HepG2 (cell line): ENCODE measurements around the gene GDF2. TPM values are rescaled to one million over a fixed set of nuclear protein-coding genes. Genes with fewer than 3 reads are reported as not detected.

Experiments
- ATAC-seq: fragments of 200-7000 bp; cut with Tn5 transposase; 3 replicates; pipeline ENCODE4 v1.9.1; 2020; ENCODE audit warnings: mild to moderate bottlenecking, moderate library complexity
- BruUV-seq: library from RNA; stranded (reverse); fragments of 400-500 nt; replicated peaks from 2 replicates; lab custom pipeline; 2021; lab: Mats Ljungman, UMichigan
- CTCF ChIA-PET: fragments of 300-600 bp; formaldehyde crosslinking; extraction: SDS; loops from one replicate; lab custom pipeline; 2021; ENCODE audit warnings: low total read pairs, inconsistent platforms, low intra/inter-chr PET ratio; lab: Yijun Ruan, JAX
- POLR2A ChIA-PET: fragments of 350-600 bp; sonication (Branson Sonifier 250); formaldehyde crosslinking; loops from one replicate; lab custom pipeline; 2020; ENCODE audit warnings: antibody characterized with exemption, inconsistent platforms; lab: Yijun Ruan, JAX
- DNase-seq: peaks from one replicate; pipeline ENCODE4 v3.0.0-alpha.2; 2015; ENCODE audit warnings: low spot score
- FAIRE-seq: peaks from 3 replicates; lab custom pipeline; 2011; peaks lifted over from hg19 to GRCh38; lab: Jason Lieb, UNC
- H2AFZ ChIP-seq: one replicate; pipeline ENCODE4 v1.6.1; 2011; ENCODE audit warnings: low read length, inconsistent platforms
- H3K27ac ChIP-seq: fragments of 300-600 bp; 3 replicates; pipeline ENCODE4 v1.8.0; 2011; ENCODE audit warnings: mixed run types, mild to moderate bottlenecking, mixed read lengths, low read length, inconsistent platforms; ENCODE audit not compliant: insufficient read depth; ENCODE audit errors: extremely low read length
- H3K27me3 ChIP-seq, 2 experiments: fragments of 200-600 bp in 1 of 2; 2 replicates in 1 of 2; 3 replicates in 1 of 2; pipeline versions ENCODE4 v1.6.0 to v1.8.0; 2011; ENCODE audit warnings: low read length in 2 of 2, mild to moderate bottlenecking in 2 of 2, moderate library complexity in 2 of 2, inconsistent platforms in 1 of 2; ENCODE audit not compliant: insufficient read depth in 2 of 2, control insufficient read depth in 1 of 2
- H3K36me3 ChIP-seq, 2 experiments: fragments of 200-600 bp in 1 of 2; replicated peaks in 1 of 2; 2 replicates in 1 of 2; 3 replicates in 1 of 2; pipeline versions ENCODE4 v1.5.1 to v1.8.0; 2011; ENCODE audit warnings: low read length in 2 of 2, inconsistent platforms in 1 of 2; ENCODE audit not compliant: insufficient read depth in 2 of 2, control insufficient read depth in 1 of 2
- H3K4me1 ChIP-seq: 2 replicates; pipeline ENCODE4 v1.5.1; 2012; ENCODE audit warnings: low read length, inconsistent platforms; ENCODE audit not compliant: insufficient read depth
- H3K4me2 ChIP-seq: 2 replicates; pipeline ENCODE4 v1.6.0; 2011; ENCODE audit warnings: low read depth, low read length, inconsistent platforms
- H3K4me3 ChIP-seq, 3 experiments: fragments of 200-600 bp in 1 of 3; sonication (generic), shearing (Covaris generic) in 1 of 3; replicated peaks in 1 of 3; 2 replicates each; pipeline ENCODE4 v1.5.1; 2011 to 2016; ENCODE audit warnings: low read length in 3 of 3, inconsistent platforms in 2 of 3, low read depth in 2 of 3, mild to moderate bottlenecking in 2 of 3, control low read depth in 1 of 3, mixed read lengths in 1 of 3; ENCODE audit not compliant: insufficient read depth in 1 of 3
- H3K79me2 ChIP-seq: one replicate; pipeline ENCODE4 v1.6.1; 2011; ENCODE audit warnings: low read length, inconsistent platforms; ENCODE audit not compliant: insufficient read depth
- H3K9ac ChIP-seq: 2 replicates; pipeline ENCODE4 v1.6.0; 2011; ENCODE audit warnings: mild to moderate bottlenecking, low read depth, low read length, inconsistent platforms; ENCODE audit not compliant: insufficient read depth
- H3K9me3 ChIP-seq: 2 replicates; pipeline ENCODE4 v1.5.1; 2012; ENCODE audit warnings: mild to moderate bottlenecking, low read length
- H4K20me1 ChIP-seq: 2 replicates; pipeline ENCODE4 v1.6.0; 2011; ENCODE audit warnings: inconsistent platforms, mild to moderate bottlenecking, low read length, moderate library complexity; ENCODE audit not compliant: insufficient read depth
- ARID2 ChIP-seq: sonication (generic); formaldehyde crosslinking; IDR thresholded peaks from 2 replicates; pipeline ENCODE4 v1.8.1; 2022; ENCODE audit warnings: mild to moderate bottlenecking, missing genetic modification reagents, borderline replicate concordance
- CBX5 ChIP-seq: sonication (generic); formaldehyde crosslinking; IDR thresholded peaks from 2 replicates; pipeline ENCODE4 v1.4.0; 2020; ENCODE audit warnings: missing genetic modification reagents, borderline replicate concordance
- FOXO1 ChIP-seq: sonication (generic); formaldehyde crosslinking; IDR thresholded peaks from 2 replicates; pipeline ENCODE4 v1.4.0; 2020; ENCODE audit warnings: missing genetic modification reagents
- GPBP1L1 ChIP-seq: sonication (generic); formaldehyde crosslinking; IDR thresholded peaks from 2 replicates; pipeline ENCODE4 v1.5.0; 2020; ENCODE audit warnings: mild to moderate bottlenecking, missing genetic modification reagents
- HCFC1 ChIP-seq: fragments of 150-350 bp; IDR thresholded peaks from 2 replicates; pipeline ENCODE4 v1.6.1; 2014; ENCODE audit warnings: low read depth, low read length
- MED8 ChIP-seq: sonication (generic); formaldehyde crosslinking; IDR thresholded peaks from 2 replicates; pipeline ENCODE4 v1.8.1; 2023; ENCODE audit warnings: mild to moderate bottlenecking, missing genetic modification reagents; ENCODE audit not compliant: insufficient replicate concordance
- PRPF4 ChIP-seq: fragments of 200-400 bp; formaldehyde crosslinking; IDR thresholded peaks from 2 replicates; pipeline ENCODE4 v1.6.1; 2016; ENCODE audit warnings: low read length, low read depth; ENCODE audit not compliant: poor library complexity, severe bottlenecking
- TCF12 ChIP-seq, 2 experiments: fragments of 450-650 bp in 1 of 2; sonication (generic) in 1 of 2; formaldehyde crosslinking in 1 of 2; IDR thresholded peaks; 2 replicates each; pipeline versions ENCODE4 v1.6.1 to v1.8.0; 2017 to 2022; ENCODE audit warnings: antibody characterized with exemption in 1 of 2, mild to moderate bottlenecking in 1 of 2, missing genetic modification reagents in 1 of 2, moderate library complexity in 1 of 2
- THRA ChIP-seq: sonication (generic); formaldehyde crosslinking; IDR thresholded peaks from 2 replicates; pipeline ENCODE4 v1.4.0; 2020; ENCODE audit warnings: missing genetic modification reagents, borderline replicate concordance
- ZC3H4 ChIP-seq: sonication (generic); formaldehyde crosslinking; IDR thresholded peaks from 2 replicates; pipeline ENCODE4 v1.4.0; 2020; ENCODE audit warnings: missing genetic modification reagents, borderline replicate concordance
- ZNF142 ChIP-seq: sonication (generic); formaldehyde crosslinking; IDR thresholded peaks from 2 replicates; pipeline ENCODE4 v1.4.0; 2020; ENCODE audit warnings: missing genetic modification reagents
- ZNF33B ChIP-seq: sonication (generic); formaldehyde crosslinking; IDR thresholded peaks from 2 replicates; pipeline ENCODE4 v1.5.1; 2020; ENCODE audit warnings: mild to moderate bottlenecking, missing genetic modification reagents
- ZNF75D ChIP-seq: sonication (generic); formaldehyde crosslinking; IDR thresholded peaks from 2 replicates; pipeline ENCODE4 v1.8.1; 2023; ENCODE audit warnings: missing genetic modification reagents, mild to moderate bottlenecking, borderline replicate concordance
- ZSCAN22 ChIP-seq: sonication (generic); formaldehyde crosslinking; IDR thresholded peaks from 2 replicates; pipeline ENCODE4 v1.4.0; 2020; ENCODE audit warnings: mild to moderate bottlenecking, missing genetic modification reagents
- WGBS: methylation state at CpG from one replicate; pipeline ENCODE4 v1.1.6; 2017; ENCODE audit warnings: low lambda C conversion rate; 5-methylcytosine and 5-hydroxymethylcytosine counted together
- in situ Hi-C: cut with HindIII; loops from 2 replicates; pipeline ENCODE4 v1.10.0; 2017; ENCODE audit warnings: low pct_unique_long_range_greater_than_20kb; ENCODE audit not compliant: extremely low pct_ligation_motif_present
- intact Hi-C: fragments of 100-400 bp; cut with micrococcal nuclease; formaldehyde crosslinking; loops from one replicate; pipeline ENCODE4 v1.10.0; 2022; ENCODE audit not compliant: unreplicated experiment
- polyA plus RNA-seq, 8 experiments: library from polyadenylated mRNA; depleted of rRNA in 3 of 8; stranded (reverse) in 7 of 8; unstranded in 1 of 8; fragments of >200 nt; fragmentation: Illumina TruSeq in 4 of 8; extraction: Trizol in 4 of 8; gene quantifications; 2 replicates each; pipeline versions ENCODE4 v1.2.1 to v1.2.3, GENCODE V29; 2011 to 2016; ENCODE audit warnings: low read depth in 4 of 8, missing spikeins in 1 of 8, mixed read lengths in 1 of 8; ENCODE audit not compliant: insufficient read depth in 1 of 8
- total RNA-seq, 5 experiments: library from RNA; depleted of rRNA; stranded (reverse); fragments of >200 nt; fragmentation: Illumina TruSeq; extraction: Trizol; gene quantifications; 2 replicates each; pipeline ENCODE4 v1.2.3, GENCODE V29; 2016; ENCODE audit warnings: low read depth in 1 of 5
- TF ChIP-seq, protein P1 (sequence below): sonication (generic); formaldehyde crosslinking; IDR thresholded peaks from 2 replicates; pipeline ENCODE4 v1.5.0; 2020; ENCODE audit warnings: missing genetic modification reagents, mild to moderate bottlenecking, borderline replicate concordance

Gene GDF2
- total and polyA plus RNA-seq, 2 of the 13 experiments (the other 11 are each of a cell fraction or from before 2014, with no cell fraction given), result not detected

- no TSS peak for BruUV-seq
These were observed 1.4 kb upstream of the GDF2 start for GRCh38 chr10:47320812-47321211.

More at GRCh38 chr10:47320812-47321211, 1.4 kb upstream of the GDF2 start:
- peaks cover 0 to 8% of the 10 kb centered on the region in 2 experiments; a peak in 3 of 5 replicates for H3K27me3 ChIP-seq
- no peak for DNase-seq
- H3K4me3 ChIP-seq, result no peak overlapping the region
- no peaks in the 10 kb centered on the region for H3K79me2 ChIP-seq
- H3K9me3 ChIP-seq, result no peaks in the 10 kb centered on the region
- no peaks in the 10 kb centered on the region for H3K36me3 ChIP-seq
- ATAC-seq, result no peak
- ChIA-PET POLR2A (no interaction called here), CTCF (no interaction called here)
- no peaks in the 10 kb centered on the region for H4K20me1 ChIP-seq
- no peak for TF ChIP-seq HCFC1
- no peak for TF ChIP-seq MED8 (CRISPR knock-in tag)
- no peak for TF ChIP-seq ARID2 (CRISPR knock-in tag)
- TF ChIP-seq PRPF4, result no peak
- no peak for TF ChIP-seq ZNF33B (CRISPR knock-in tag)
- TF ChIP-seq THRA (CRISPR knock-in tag), result no peak
- no peak for TF ChIP-seq GPBP1L1 (CRISPR knock-in tag)
- no peak for TF ChIP-seq CBX5 (CRISPR knock-in tag)
- TF ChIP-seq, protein P1, sequence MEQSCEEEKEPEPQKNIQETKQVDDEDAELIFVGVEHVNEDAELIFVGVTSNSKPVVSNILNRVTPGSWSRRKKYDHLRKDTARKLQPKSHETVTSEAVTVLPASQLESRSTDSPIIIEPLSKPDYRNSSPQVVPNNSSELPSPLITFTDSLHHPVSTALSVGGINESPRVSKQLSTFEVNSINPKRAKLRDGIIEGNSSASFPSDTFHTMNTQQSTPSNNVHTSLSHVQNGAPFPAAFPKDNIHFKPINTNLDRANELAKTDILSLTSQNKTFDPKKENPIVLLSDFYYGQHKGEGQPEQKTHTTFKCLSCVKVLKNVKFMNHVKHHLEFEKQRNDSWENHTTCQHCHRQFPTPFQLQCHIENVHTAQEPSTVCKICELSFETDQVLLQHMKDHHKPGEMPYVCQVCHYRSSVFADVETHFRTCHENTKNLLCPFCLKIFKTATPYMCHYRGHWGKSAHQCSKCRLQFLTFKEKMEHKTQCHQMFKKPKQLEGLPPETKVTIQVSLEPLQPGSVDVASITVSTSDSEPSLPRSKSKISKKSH (CRISPR knock-in tag), result no peak
- no peak for TF ChIP-seq ZNF75D (CRISPR knock-in tag)
- no peak for TF ChIP-seq ZSCAN22
- TF ChIP-seq ZC3H4 (CRISPR knock-in tag), result no peak
- TF ChIP-seq TCF12 (IDR thresholded peaks at IDR 0.05), result no peak
- TF ChIP-seq TCF12 (CRISPR knock-in tag; IDR thresholded peaks at IDR 0.05), result no peak
- no peak for TF ChIP-seq FOXO1
- no peak for TF ChIP-seq ZNF142 (CRISPR knock-in tag)
- intact Hi-C loops (no loop called here), in situ Hi-C loops (no loop called here)
- H3K4me1 ChIP-seq, result no peaks in the 10 kb centered on the region
- no peak overlapping the region for H2AFZ ChIP-seq
- H3K4me2 ChIP-seq, result no peak overlapping the region
- H3K27ac ChIP-seq, result no peak overlapping the region
- no peak for FAIRE-seq
- H3K9ac ChIP-seq, result no peak overlapping the region
- under 1% methylated on average over 6 of the region's 6 CpGs for WGBS
